GM18519 (cell line): ENCODE results near the gene SLC39A7.

Source experiments
- ATAC-seq: cut with Tn5 transposase; IDR thresholded peaks from one replicate; pipeline ENCODE4 v1.9.1; 2021; ENCODE audit warnings: mild to moderate bottlenecking, moderate library complexity; ENCODE audit not compliant: unreplicated experiment, low FRiP score

The SLC39A7 gene

GRCh38 chr6:33189164-33189563 is 11.5 kb upstream of the SLC39A7 start:
- ATAC-seq, result no peak

GRCh38 chr6:33189625-33190448 is 10.8 kb upstream of the SLC39A7 start:
- ATAC-seq, result no peak

GRCh38 chr6:33190504-33191107 is 10.1 kb upstream of the SLC39A7 start:
- no peak for ATAC-seq

GRCh38 chr6:33191383-33192104 is 9.1 kb upstream of the SLC39A7 start:
- no peak for ATAC-seq

- ATAC-seq, result no peak
These were observed 8.5 kb upstream of the SLC39A7 start, which contains the start of gene COL11A2 for GRCh38 chr6:33192105-33192646. COL11A2 (minus strand) TSS chr6:33192467; CDS start chr6:33192240, 227 bp downstream.

- no peak for ATAC-seq
These were observed 7.7 kb upstream of the SLC39A7 start for GRCh38 chr6:33192671-33193602.

- no peak for ATAC-seq
These were observed 7.0 kb upstream of the SLC39A7 start for GRCh38 chr6:33193619-33194018.

- ATAC-seq, result no peak
These were observed 6.2 kb upstream of the SLC39A7 start for GRCh38 chr6:33194431-33194979.

GRCh38 chr6:33195304-33196165 is 5.1 kb upstream of the SLC39A7 start:
- no peak for ATAC-seq

- ATAC-seq, result no peak
These were observed 3.1 kb upstream of the SLC39A7 start for GRCh38 chr6:33197431-33198048.

- no peak for ATAC-seq
These were observed 2.4 kb upstream of the SLC39A7 start for GRCh38 chr6:33198159-33198852.

- ATAC-seq, result no peak
These were observed 1.7 kb upstream of the SLC39A7 start for GRCh38 chr6:33198853-33199436.

- no peak for ATAC-seq
These were observed 914 bp upstream of the SLC39A7 start for GRCh38 chr6:33199687-33200218.

GRCh38 chr6:33201147-33201545 is 479 bp downstream of the SLC39A7 start:
- no peak for ATAC-seq

- no peak for ATAC-seq
These were observed 1.3 kb downstream of the SLC39A7 start for GRCh38 chr6:33201935-33202334.

- ATAC-seq, result no peak
These were observed 2.1 kb downstream of the SLC39A7 start for GRCh38 chr6:33202799-33203198.
